Thymus (tissue), 11 donors: Measurements from ENCODE around the gene SHLD3. TPM values are rescaled to one million over a fixed set of nuclear protein-coding genes. Genes with fewer than 3 reads are reported as not detected.
"Not testable (repeated sequence)": the region's sequence is repeated elsewhere in the genome, so short reads cannot be mapped to it uniquely, and the experiment has no call there.

Experiments
- DNase-seq, 9 donors: peaks; one replicate each; pipeline ENCODE4 v3.0.0-alpha.2; 2013; ENCODE audit warnings: low spot score in 9 of 9, low read depth in 6 of 9, missing footprints in 1 of 9
- H3K27ac ChIP-seq, 2 donors: one replicate each; pipeline ENCODE4 v1.5.1; 2013; ENCODE audit warnings: control low read depth in 1 of 2, low read depth in 1 of 2, low read length in 1 of 2, mild to moderate bottlenecking in 1 of 2, moderate library complexity in 1 of 2
- H3K27me3 ChIP-seq, 2 donors: one replicate each; pipeline ENCODE4 v1.5.1; 2013; ENCODE audit warnings: low read length in 1 of 2; ENCODE audit not compliant: control insufficient read depth in 2 of 2, insufficient read depth in 1 of 2
- H3K36me3 ChIP-seq, 2 donors: one replicate each; pipeline ENCODE4 v1.5.1; 2013; ENCODE audit warnings: low read length in 1 of 2, mild to moderate bottlenecking in 1 of 2, moderate library complexity in 1 of 2; ENCODE audit not compliant: control insufficient read depth in 2 of 2, insufficient read depth in 2 of 2
- H3K4me1 ChIP-seq, 2 donors: one replicate each; pipeline ENCODE4 v1.5.1; 2013; ENCODE audit warnings: low read length in 2 of 2; ENCODE audit not compliant: control insufficient read depth in 2 of 2, insufficient read depth in 2 of 2
- H3K4me3 ChIP-seq, 2 donors: one replicate each; pipeline ENCODE4 v1.5.1; 2013; ENCODE audit warnings: low read length in 2 of 2, control low read depth in 1 of 2, mild to moderate bottlenecking in 1 of 2
- H3K9me3 ChIP-seq, 2 donors: one replicate each; pipeline ENCODE4 v1.5.1; 2013; ENCODE audit warnings: low read length in 1 of 2, mild to moderate bottlenecking in 1 of 2; ENCODE audit not compliant: control insufficient read depth in 2 of 2, insufficient read depth in 1 of 2
- WGBS: extraction: QIAGEN DNeasy Blood & Tissue Kit; methylation state at CpG from one replicate; pipeline ENCODE4 v1.1.7; 2013; 5-methylcytosine and 5-hydroxymethylcytosine counted together
- polyA plus RNA-seq: library from polyadenylated mRNA; stranded (reverse); fragments of 200-250 nt; gene quantifications from one replicate; pipeline ENCODE4 v1.2.3, GENCODE V29; 2013
- total RNA-seq: library from RNA; stranded (reverse); fragments of 120-200 nt; gene quantifications from one replicate; pipeline ENCODE4 v1.2.4, GENCODE V29; 2013
- donor health status: healthy.

Gene SHLD3
- total and polyA plus RNA-seq, 2 donors: 5.1 to 5.6 TPM

- 98% methylated on average over 1 of the region's 1 CpG for WGBS
- Histone ChIP-seq H3K27me3 (no peaks in the 10 kb centered on the region), H3K36me3 (peaks cover 0 to 24% of the 10 kb centered on the region in 2 donors), H3K9me3 (no peaks in the 10 kb centered on the region), H3K4me3 (no peak overlapping the region), H3K4me1 (no peaks in the 10 kb centered on the region), H3K27ac (no peak overlapping the region)
- no peak for DNase-seq
Measured at GRCh38 chr5:65663804-65664521, 39.1 kb downstream of the SHLD3 start.

GRCh38 chr5:65668696-65669095 is 43.9 kb downstream of the SHLD3 start:
- H3K4me1 ChIP-seq: no peaks in the 10 kb centered on the region
- peaks cover 4 to 13% of the 10 kb centered on the region in 2 donors for H3K36me3 ChIP-seq
- DNase-seq: no peak
- no peak overlapping the region for H3K27ac ChIP-seq
- H3K27me3 ChIP-seq: no peaks in the 10 kb centered on the region
- WGBS: 86% methylated on average over 7 of the region's 7 CpGs
- no peaks in the 10 kb centered on the region for H3K9me3 ChIP-seq
- H3K4me3 ChIP-seq: no peak overlapping the region

DNA sequence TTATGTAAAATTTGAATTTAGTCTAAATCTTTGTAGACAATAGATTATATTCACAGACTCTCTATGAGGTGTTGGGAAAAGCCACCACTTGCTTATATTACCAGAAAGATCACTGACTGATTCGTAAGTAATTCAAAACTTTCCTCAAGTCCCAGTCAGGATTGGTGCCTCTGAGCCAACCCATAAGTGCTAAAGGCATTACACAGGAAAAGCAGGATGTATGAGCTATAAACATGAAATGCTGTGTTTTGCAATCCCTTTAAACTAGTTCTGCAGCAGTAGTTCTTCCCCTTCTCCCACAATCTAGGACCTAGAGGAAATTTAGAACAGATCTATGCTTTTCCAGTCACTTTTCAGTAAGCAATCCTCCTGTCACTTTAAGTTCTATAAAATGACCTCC is 48.0 kb downstream of the SHLD3 start:
- H3K4me1 ChIP-seq: no peaks in the 10 kb centered on the region
- no peaks in the 10 kb centered on the region for H3K9me3 ChIP-seq
- H3K27me3 ChIP-seq: no peaks in the 10 kb centered on the region
- peaks cover 3 to 10% of the 10 kb centered on the region in 2 donors for H3K36me3 ChIP-seq
- H3K27ac ChIP-seq: no peak overlapping the region
- no peak for DNase-seq
- no peak overlapping the region for H3K4me3 ChIP-seq
- WGBS: 100% methylated on average over 1 of the region's 1 CpG

DNA sequence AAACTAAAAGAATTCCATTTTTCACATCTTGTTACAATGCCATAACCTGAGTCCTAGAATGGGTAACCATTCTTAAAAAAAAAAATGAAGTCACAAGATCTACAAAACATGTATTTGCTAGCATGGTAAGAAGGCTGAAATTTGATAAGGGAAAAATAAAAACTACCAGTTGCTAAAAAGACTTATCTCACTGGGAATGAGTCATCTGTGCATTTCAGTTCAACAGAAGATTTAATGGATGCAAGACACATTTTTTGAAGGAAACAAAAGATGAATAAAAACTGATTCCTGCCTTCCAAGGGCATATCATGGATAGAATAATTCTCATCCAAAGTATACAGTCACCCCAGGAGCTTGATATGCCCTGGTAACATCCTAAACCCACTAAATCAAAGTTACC is 49.9 kb downstream of the SHLD3 start:
- no peaks in the 10 kb centered on the region for H3K27me3 ChIP-seq
- H3K4me1 ChIP-seq: no peaks in the 10 kb centered on the region
- H3K4me3 ChIP-seq: no peak overlapping the region
- H3K36me3 ChIP-seq: peaks cover 4 to 10% of the 10 kb centered on the region in 2 donors
- H3K9me3 ChIP-seq: no peaks in the 10 kb centered on the region
- no peak overlapping the region for H3K27ac ChIP-seq
- no peak for DNase-seq

- H3K9me3 ChIP-seq, H3K4me3 ChIP-seq, DNase-seq, H3K27ac ChIP-seq, H3K27me3 ChIP-seq, H3K4me1 ChIP-seq: not testable (repeated sequence)
- 96% methylated on average over 3 of the region's 3 CpGs for WGBS
- H3K36me3 ChIP-seq: peaks cover 3 to 14% of the 10 kb centered on the region in 2 donors
Measured at GRCh38 chr5:65676056-65676455, 51.2 kb downstream of the SHLD3 start.

Other genes starting within 250 kb of the SHLD3 start
- 11.5 TPM for gene ADAMTS6, start 143.1 kb upstream of the SHLD3 start, total RNA-seq
- gene ADAMTS6, start 143.1 kb upstream of the SHLD3 start, polyA plus RNA-seq: 1.2 TPM
- gene CENPK, start 61.9 kb upstream of the SHLD3 start, total RNA-seq: 44.9 TPM
- 23.1 TPM for gene CENPK, start 61.9 kb upstream of the SHLD3 start, polyA plus RNA-seq
- 53.7 TPM for gene PPWD1, start 61.7 kb upstream of the SHLD3 start, total RNA-seq
- gene PPWD1, start 61.7 kb upstream of the SHLD3 start, polyA plus RNA-seq: 84.0 TPM
- 17.3 TPM for gene TRIM23, start 694 bp upstream of the SHLD3 start, total RNA-seq
- gene TRIM23, start 694 bp upstream of the SHLD3 start, polyA plus RNA-seq: 9.2 TPM
- 33.9 TPM for gene TRAPPC13, start within 50 bp of the SHLD3 start, total RNA-seq
- gene TRAPPC13, start within 50 bp of the SHLD3 start, polyA plus RNA-seq: 30.0 TPM
- gene SGTB, start 97.1 kb downstream of the SHLD3 start, total RNA-seq: 3.3 TPM
- 6.7 TPM for gene SGTB, start 97.1 kb downstream of the SHLD3 start, polyA plus RNA-seq
- 7.5 TPM for gene NLN, start 97.2 kb downstream of the SHLD3 start, total RNA-seq
- 2.5 TPM for gene NLN, start 97.2 kb downstream of the SHLD3 start, polyA plus RNA-seq